Muscle layer of colon (tissue), 2 donors: ENCODE measurements around the gene XKR7.

Experiments
- H3K27ac ChIP-seq: one replicate; pipeline ENCODE4 v1.7.0; 2013; ENCODE audit warnings: low read depth, mild to moderate bottlenecking, low read length, moderate library complexity
- H3K27me3 ChIP-seq, 2 donors: one replicate each; pipeline ENCODE4 v1.7.0; 2013; ENCODE audit warnings: low read length in 2 of 2, mild to moderate bottlenecking in 2 of 2; ENCODE audit not compliant: insufficient read depth in 2 of 2, control insufficient read depth in 1 of 2
- H3K36me3 ChIP-seq: one replicate; pipeline ENCODE4 v1.7.0; 2013; ENCODE audit warnings: mild to moderate bottlenecking, low read length; ENCODE audit not compliant: insufficient read depth
- H3K4me1 ChIP-seq: one replicate; pipeline ENCODE4 v1.7.0; 2013; ENCODE audit warnings: mild to moderate bottlenecking, low read length; ENCODE audit not compliant: insufficient read depth
- H3K4me3 ChIP-seq, 2 donors: one replicate each; pipeline ENCODE4 v1.7.0; 2013; ENCODE audit warnings: low read length in 2 of 2, low read depth in 1 of 2, mild to moderate bottlenecking in 1 of 2, moderate library complexity in 1 of 2
- H3K9ac ChIP-seq: one replicate; pipeline ENCODE4 v1.7.0; 2013; ENCODE audit warnings: low read length
- H3K9me3 ChIP-seq: one replicate; pipeline ENCODE4 v1.7.0; 2013; ENCODE audit warnings: mild to moderate bottlenecking, low read length
- donor health status: abdominal sarcoma.
- donor health status: Adenocarcinoma of cecum.

Gene XKR7

DNA sequence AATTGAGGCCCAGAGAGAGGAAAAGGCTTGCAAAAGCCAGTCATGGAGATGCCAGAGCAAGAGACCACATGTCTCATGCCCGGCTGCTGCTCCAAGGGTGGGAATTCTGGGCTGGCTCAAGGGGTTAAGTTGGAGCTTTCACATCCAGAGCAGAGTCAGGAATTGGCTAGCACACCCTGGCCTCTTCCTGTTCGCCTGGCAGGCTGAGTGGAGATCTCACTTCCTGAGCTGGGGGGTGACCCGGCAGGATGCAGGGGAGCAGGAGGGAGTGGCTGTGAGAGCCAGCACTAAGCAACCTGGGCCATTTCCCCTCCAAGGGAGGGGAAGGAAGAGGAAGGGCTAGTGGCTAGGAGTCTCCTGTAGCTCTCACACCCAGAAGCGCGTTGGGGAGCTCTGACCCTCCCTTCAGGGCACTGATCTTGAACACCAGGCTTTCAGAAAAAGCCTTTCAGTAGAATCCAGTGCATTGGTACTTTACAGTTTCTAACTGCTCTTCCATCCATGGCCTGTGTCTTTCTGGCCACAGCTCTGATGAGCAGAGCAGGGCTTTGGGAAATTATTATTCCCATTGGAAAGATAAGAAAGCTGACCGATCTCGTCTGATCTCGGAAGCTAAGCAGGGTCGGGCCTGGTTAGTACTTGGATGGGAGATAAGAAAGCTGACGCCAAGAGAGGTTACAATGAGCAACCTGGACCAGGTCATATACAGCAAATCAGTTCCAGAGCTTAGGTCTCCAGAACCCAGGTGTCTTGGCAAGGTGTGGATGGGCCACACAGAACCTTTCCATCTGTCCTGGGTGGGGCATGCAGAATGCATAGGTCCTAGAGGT, 40.1 kb downstream of the XKR7 start:
- Histone ChIP-seq H3K9me3 (no peaks in the 10 kb centered on the region), H3K27ac (no peak overlapping the region), H3K27me3 (no peaks in the 10 kb centered on the region), H3K36me3 (no peaks in the 10 kb centered on the region), H3K4me3 (no peak overlapping the region), H3K9ac (no peak overlapping the region), H3K4me1 (no peaks in the 10 kb centered on the region)

- Histone ChIP-seq H3K9ac (no peak overlapping the region), H3K4me1 (no peaks in the 10 kb centered on the region), H3K27ac (no peak overlapping the region), H3K9me3 (no peaks in the 10 kb centered on the region), H3K36me3 (no peaks in the 10 kb centered on the region), H3K4me3 (no peak overlapping the region), H3K27me3 (peaks cover 0 to 1% of the 10 kb centered on the region in 2 donors)
These were observed 41.6 kb downstream of the XKR7 start for GRCh38 chr20:32009564-32009963.

DNA sequence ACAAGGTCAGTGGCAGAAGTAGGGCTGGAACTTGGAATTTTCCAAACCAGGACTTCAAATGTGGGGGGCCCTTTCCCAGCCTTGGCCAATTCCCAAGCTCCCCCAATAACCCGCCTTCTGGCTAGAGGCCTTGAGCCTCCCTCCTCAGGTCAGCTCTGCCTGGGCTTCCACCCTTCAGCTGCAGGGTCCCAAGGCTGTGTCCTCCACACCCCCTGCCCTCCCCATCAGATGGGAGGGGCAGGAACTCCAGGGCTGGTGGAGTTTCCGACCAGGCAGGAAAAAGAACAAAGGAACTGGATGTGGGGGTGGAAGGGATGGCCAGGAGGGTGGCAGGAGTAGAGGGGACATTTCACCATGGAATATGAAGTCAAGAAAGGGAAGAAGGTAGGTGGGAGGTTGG, 42.1 kb downstream of the XKR7 start, which contains the start of gene CCM2L:
TSS of gene CCM2L (plus strand) at position 338 of the 400 bp plus-strand sequence. CDS start at position 355, 17 bp downstream.
- Histone ChIP-seq H3K27me3 (peaks cover 0 to 7% of the 10 kb centered on the region in 2 donors), H3K9ac (no peak within 1 kb of the TSS), H3K27ac (no peak within 1 kb of the TSS), H3K4me1 (no peaks in the 10 kb centered on the region), H3K4me3 (no peak within 1 kb of the TSS), H3K36me3 (no peaks in the 10 kb centered on the region), H3K9me3 (no peaks in the 10 kb centered on the region)

DNA sequence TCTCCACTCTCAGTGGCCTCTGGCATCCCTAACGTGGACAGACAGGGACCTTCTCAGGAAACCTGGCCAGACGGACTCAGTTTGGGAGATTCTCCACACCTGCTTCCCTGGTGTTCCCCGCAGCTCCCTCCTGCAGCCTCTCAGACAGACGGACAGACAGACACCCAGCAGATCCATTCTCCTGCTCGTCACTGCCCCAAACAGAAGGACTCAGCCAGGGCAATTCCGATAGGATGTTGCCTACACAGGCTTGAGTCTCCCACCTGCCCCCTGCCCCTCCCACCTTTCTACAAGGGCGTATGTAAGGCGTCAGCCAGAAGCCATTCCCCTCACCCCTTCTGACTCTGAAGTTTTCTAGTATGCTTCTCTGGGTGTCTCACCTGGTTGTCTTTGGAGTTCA, 42.7 kb downstream of the XKR7 start:
- no peak overlapping the region for H3K9ac ChIP-seq

DNA sequence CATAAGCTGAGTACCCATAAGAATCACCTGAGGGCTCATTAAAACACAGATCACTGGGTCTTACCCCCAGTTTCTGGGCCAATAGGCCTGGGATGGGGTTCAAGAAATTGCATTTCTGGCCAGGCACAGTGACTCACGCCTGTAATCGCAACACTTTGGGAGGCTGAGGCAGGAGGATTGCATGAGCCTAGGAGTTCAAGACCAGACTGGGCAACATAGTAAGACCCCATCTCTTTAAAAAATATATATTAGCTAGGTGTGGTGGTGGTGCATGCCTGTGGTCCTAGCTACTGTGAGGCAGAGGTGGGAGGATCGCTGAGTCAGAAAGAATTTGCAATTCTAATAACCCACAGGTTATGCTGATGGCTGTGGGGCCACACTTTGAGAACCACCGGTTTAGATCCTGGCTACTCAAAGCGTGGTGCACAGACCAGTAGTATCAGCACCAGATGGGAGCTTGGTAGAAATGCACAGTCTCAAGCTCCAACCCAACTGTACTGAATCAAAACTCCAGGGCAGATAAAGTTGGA, 44.3 kb downstream of the XKR7 start:
- H3K4me3 ChIP-seq: no peak overlapping the region
- no peak overlapping the region for H3K27ac ChIP-seq
- H3K27me3 ChIP-seq: peaks cover under 1 to 10% of the 10 kb centered on the region in 2 donors
- H3K4me1 ChIP-seq: no peaks in the 10 kb centered on the region
- no peak overlapping the region for H3K9ac ChIP-seq
- no peaks in the 10 kb centered on the region for H3K9me3 ChIP-seq
- H3K36me3 ChIP-seq: no peaks in the 10 kb centered on the region

More for the DNA sequence above, 42.7 kb downstream of the XKR7 start:
- Histone ChIP-seq H3K4me1 (no peaks in the 10 kb centered on the region), H3K9me3 (no peaks in the 10 kb centered on the region), H3K27me3 (peaks cover 0 to 8% of the 10 kb centered on the region in 2 donors), H3K4me3 (no peak overlapping the region), H3K27ac (no peak overlapping the region), H3K36me3 (no peaks in the 10 kb centered on the region)

- Histone ChIP-seq H3K4me1 (no peaks in the 10 kb centered on the region), H3K36me3 (no peaks in the 10 kb centered on the region), H3K4me3 (no peak overlapping the region), H3K27me3 (peaks cover 9 to 16% of the 10 kb centered on the region in 2 donors), H3K27ac (no peak overlapping the region), H3K9me3 (no peaks in the 10 kb centered on the region), H3K9ac (no peak overlapping the region)
These were observed 45.4 kb downstream of the XKR7 start for GRCh38 chr20:32013326-32013725.

- Histone ChIP-seq H3K27ac (no peak overlapping the region), H3K27me3 (peaks cover 28 to 34% of the 10 kb centered on the region in 2 donors), H3K4me3 (no peak overlapping the region), H3K9me3 (no peaks in the 10 kb centered on the region), H3K9ac (no peak overlapping the region), H3K36me3 (no peaks in the 10 kb centered on the region), H3K4me1 (no peaks in the 10 kb centered on the region)
These were observed 49.8 kb downstream of the XKR7 start for GRCh38 chr20:32017711-32018251.

DNA sequence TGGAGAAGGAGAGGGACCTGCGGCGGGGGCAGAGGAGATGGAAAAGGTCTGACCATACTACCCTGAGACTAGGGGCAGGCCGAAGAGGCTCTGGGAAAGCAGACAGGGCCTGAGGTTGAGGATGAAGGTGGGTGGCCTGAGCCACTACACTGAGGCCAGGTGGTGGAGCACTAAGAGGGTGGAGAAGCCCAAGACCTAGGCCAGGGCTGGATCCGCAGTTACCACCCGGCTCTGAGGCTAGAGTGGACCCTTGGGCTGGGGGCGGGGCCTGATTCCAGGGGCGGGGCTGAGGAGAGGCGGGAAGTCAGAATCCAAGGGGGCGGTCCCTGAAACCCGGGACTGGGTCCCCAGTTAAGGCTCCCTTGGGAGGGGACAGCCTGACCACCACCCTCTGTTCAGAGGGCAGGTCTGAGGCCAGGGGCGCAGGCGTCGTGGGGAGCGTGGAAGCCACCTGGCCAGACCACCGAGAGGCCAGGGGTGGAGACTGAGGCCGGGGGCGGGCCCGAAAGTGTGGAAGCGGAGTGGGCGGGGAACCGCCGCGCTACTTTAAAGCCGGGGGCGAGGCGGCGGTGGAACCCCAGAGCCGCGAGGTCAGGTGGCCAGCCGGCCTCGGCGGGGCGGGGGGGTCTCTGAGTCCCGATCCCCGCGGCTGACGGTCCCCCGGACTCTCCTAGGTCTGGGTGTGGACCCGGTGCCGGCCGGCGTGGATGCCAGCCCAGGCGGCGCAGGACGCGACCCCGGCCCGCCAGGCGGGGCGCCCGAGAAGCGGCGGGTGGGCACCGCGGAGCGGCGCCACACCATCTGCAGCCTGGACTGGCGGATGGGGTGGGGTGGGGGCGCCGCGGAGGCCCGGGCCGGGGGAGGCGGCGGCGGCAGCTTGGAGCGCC, 50.6 kb downstream of the XKR7 start:
- H3K27ac ChIP-seq: no peak overlapping the region
- H3K27me3 ChIP-seq: peaks cover 28 to 37% of the 10 kb centered on the region in 2 donors
- H3K36me3 ChIP-seq: no peaks in the 10 kb centered on the region
- no peak overlapping the region for H3K9ac ChIP-seq
- H3K4me3 ChIP-seq: peak overlapping the region in 1 of 2 donors; percentile 7
- no peaks in the 10 kb centered on the region for H3K4me1 ChIP-seq
- H3K9me3 ChIP-seq: no peaks in the 10 kb centered on the region

DNA sequence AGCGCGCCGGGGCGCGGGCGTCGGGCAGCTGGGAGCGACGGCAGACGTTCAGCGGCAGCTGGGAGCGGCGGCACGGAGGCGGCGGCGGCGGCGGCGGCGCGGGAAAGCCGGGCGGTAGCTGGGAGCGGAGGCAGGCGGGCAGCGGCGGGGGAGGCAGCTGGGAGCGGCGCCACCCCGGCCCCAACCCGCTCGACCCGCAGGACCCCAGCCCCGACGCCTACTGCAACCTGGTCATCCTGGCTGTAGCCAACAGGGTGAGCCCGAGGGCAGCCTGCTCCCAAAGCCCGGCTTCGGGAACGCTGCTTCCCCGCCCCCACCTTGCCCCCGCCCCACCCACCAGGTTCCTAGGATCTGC, 51.2 kb downstream of the XKR7 start:
- no peak overlapping the region for H3K27ac ChIP-seq
- H3K4me1 ChIP-seq: no peaks in the 10 kb centered on the region
- no peak overlapping the region for H3K9ac ChIP-seq
- no peak overlapping the region for H3K4me3 ChIP-seq
- H3K27me3 ChIP-seq: peaks cover 28 to 38% of the 10 kb centered on the region in 2 donors
- no peaks in the 10 kb centered on the region for H3K36me3 ChIP-seq
- no peaks in the 10 kb centered on the region for H3K9me3 ChIP-seq

- H3K27ac ChIP-seq: no peak overlapping the region
- no peaks in the 10 kb centered on the region for H3K36me3 ChIP-seq
- no peak overlapping the region for H3K4me3 ChIP-seq
- peaks cover 24 to 38% of the 10 kb centered on the region in 2 donors for H3K27me3 ChIP-seq
- no peaks in the 10 kb centered on the region for H3K9me3 ChIP-seq
- H3K9ac ChIP-seq: no peak overlapping the region
- H3K4me1 ChIP-seq: no peaks in the 10 kb centered on the region
These were observed 51.9 kb downstream of the XKR7 start for GRCh38 chr20:32019563-32020463.
